Breast epithelium (tissue), 3 donors: Measurements from ENCODE around the gene BMP10.

Experiments used
- CTCF ChIP-seq, 3 donors: fragments of 450-650 bp; IDR thresholded peaks; one replicate each; pipeline ENCODE4 v1.5.1; 2016 to 2017; ENCODE audit warnings: antibody characterized with exemption in 3 of 3, mild to moderate bottlenecking in 3 of 3, moderate library complexity in 3 of 3
- POLR2A ChIP-seq: fragments of 450-650 bp; IDR thresholded peaks from one replicate; pipeline ENCODE4 v1.6.1; 2016; ENCODE audit warnings: antibody characterized with exemption, mild to moderate bottlenecking, moderate library complexity
- POLR2AphosphoS5 ChIP-seq, 3 donors: sonication (generic); formaldehyde crosslinking; IDR thresholded peaks; one replicate each; pipeline ENCODE4 v1.6.1; 2017; ENCODE audit warnings: antibody characterized with exemption in 3 of 3

- TF ChIP-seq CTCF (IDR thresholded peaks at IDR 0.05): no peak
- peak in 2 of 3 donors; percentile 20 to 66 for TF ChIP-seq POLR2AphosphoS5 (IDR thresholded peaks at IDR 0.05)
- no peak for TF ChIP-seq POLR2A
Measured at GRCh38 chr2:68908392-68908970, 37.3 kb upstream of the BMP10 start.
